GM12872 (cell line): Measurements from ENCODE around the gene SMIM27.
A peak's percentile ranks its signal among the peaks of the same experiment; 100 is the strongest.

Experiments
- CTCF ChIP-seq: IDR thresholded peaks from 3 replicates; pipeline ENCODE4 v1.5.1; 2011; ENCODE audit warnings: low read depth, mild to moderate bottlenecking, low read length, moderate library complexity; ENCODE audit not compliant: insufficient read depth

The SMIM27 gene

DNA sequence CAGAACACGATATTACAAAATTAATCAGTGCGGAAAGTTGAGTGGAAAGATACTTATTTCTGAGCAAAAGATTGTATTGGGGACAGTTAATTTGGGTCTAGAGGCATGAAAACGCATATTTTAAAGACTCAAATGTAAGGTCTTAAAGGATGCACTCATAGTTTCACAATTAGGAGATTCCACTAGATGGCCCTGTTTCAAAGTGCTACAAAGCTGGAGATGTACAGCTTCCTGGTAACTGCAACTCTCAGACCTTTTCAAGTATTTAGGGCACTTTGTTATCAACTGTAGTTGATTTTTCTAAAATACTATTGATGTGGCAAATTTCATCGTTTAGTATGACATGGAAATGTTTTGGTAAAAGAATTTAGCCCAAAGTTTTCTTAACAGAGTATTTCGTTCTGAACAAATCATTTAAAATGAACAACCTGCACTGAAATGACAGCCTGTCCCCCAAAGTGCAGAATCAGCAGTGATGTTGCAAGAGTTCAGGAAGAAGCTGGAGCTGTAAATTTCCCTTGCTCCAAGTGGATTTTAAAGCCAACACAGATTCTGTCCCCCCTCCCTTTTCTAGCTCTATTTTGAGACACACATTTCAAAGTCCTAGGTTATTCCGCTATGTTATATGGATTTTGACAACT lies 37.1 kb downstream of the SMIM27 start:
- TF ChIP-seq CTCF = peak; percentile 59

DNA sequence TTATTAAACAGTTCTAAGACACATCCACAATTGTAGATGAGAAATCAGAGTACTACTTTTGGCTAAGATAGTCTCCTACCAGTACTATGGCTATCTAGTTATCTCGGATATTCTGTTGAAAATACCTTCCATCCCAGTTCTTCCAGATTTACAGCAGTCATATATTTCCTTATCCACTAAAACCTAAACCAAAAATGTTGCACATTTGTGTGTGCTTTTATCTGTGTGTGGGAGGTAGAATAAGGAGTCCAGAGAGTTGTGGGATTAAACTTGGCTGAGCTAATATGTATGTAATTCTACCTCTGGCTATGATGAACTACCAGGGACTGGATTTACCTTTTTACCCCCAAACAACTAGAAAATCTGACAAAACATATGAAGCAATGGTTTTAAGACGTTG lies 38.3 kb downstream of the SMIM27 start:
- no peak for TF ChIP-seq CTCF

- TF ChIP-seq CTCF = no peak
Measured at GRCh38 chr9:32590898-32591297, 38.8 kb downstream of the SMIM27 start.

DNA sequence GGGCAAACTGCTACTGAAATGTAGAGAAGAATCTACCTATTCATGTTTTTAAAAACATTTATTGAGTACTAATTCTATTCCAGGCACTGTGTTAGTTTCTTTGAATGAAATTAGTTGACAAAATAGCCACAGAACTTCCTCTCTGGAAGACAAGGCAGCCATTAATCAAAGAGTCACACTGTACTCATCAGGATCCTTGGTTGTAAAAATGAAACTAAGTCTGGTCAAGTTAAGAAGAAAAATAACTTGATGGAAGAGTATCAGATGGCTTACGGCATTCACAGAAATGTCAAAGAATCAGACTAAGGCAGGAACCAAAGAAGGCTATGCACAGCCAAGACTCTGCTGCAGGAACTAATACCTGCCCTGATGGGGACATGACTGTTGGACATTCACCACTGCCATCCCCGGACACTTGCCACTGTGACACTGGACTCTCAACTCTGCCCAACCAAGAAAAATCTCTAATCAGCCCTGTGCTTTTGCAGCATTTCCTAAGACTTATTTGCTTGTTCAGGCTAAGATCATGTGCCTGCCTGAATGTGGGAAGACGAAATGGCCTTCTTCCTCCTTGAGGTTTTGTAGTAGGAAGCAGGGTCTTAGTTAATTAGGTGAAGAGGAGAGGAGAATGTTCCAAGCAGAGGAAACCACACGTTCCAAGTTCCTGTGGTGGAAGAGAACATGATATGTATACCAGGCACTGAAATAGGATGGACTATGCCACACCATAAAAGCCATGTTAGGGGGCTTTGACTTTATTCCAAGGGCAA lies 44.2 kb downstream of the SMIM27 start:
- TF ChIP-seq CTCF = no peak

DNA sequence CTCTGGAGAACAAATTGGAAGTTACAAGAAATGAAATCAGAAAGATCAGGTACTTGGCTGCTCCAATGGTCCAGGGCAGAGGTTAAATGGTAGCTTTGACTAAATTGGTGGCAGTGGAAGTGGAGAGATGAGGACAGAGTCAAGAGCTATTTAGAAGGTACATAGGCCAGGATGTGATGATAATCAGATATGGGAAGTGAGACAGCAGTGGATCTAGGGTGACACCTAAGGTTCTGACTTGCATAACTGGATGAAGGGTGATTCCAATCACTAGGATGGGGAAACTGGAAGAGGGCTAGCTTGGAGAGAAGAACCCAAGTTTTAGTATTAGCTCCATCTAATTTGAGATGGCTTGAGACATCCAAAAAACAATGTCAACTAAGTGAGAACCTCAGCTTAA lies 44.8 kb downstream of the SMIM27 start:
- TF ChIP-seq CTCF = no peak
